GM18861 (cell line): Measurements from ENCODE around the gene SLC25A25.
"Not testable (repeated sequence)": the region's sequence is repeated elsewhere in the genome, so short reads cannot be mapped to it uniquely, and the experiment has no call there.

ENCODE experiments used
- ATAC-seq: cut with Tn5 transposase; IDR thresholded peaks from one replicate; pipeline ENCODE4 v1.9.1; 2021; ENCODE audit not compliant: unreplicated experiment

The SLC25A25 gene

GRCh38 chr9:128108269-128109049, 40.4 kb downstream of the SLC25A25 start:
- ATAC-seq: no peak

DNA sequence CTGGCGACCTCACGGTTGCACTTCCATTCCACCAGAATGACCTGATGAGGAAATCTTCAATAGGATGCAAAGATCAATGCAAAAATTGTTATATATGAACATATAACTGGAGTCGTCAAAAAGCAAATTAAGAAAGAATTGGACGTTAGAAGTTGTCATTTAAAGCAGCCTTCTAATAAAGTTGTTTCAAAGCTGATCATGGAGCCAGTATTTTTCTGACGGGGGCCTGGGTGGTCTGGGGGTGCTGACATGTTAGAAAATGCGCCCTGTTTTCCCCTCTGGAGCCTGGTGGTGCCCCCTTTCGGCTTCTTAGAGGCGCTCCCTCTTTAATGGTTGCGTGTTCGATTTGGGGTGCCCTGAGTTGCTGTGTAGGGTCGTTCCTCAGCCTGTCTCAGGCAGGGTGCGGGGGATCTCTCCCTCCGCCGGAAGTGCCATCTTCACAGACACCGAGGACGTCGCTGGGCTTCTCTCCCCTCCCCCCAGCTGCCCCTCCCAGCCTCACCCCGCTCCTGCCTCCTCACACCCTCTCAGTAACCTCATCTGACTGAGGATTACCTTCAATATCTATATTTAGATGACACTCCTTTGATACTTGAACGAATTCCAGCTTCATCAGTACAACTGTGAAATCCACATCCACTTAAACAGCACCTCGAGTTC, 41.1 kb downstream of the SLC25A25 start:
- no peak for ATAC-seq

DNA sequence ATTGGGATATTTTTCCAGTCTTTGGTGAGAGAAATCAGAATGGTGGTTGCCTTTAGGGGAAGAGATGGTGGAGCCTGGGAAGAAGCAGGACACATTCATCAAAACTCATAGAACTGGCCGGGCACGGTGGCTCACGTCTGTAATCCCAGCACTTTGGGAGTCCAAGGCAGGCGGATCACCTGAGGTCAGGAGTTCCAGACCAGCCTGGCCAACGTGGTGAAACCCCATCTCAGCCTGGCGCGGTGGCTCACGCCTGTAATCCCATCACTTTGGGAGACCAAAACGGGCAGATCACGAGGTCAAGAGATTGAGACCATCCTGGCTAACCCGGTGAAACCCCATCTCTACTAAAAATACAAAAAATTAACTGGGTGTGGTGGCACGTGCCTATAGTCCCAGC, 43.7 kb downstream of the SLC25A25 start:
- ATAC-seq: not testable (repeated sequence)

DNA sequence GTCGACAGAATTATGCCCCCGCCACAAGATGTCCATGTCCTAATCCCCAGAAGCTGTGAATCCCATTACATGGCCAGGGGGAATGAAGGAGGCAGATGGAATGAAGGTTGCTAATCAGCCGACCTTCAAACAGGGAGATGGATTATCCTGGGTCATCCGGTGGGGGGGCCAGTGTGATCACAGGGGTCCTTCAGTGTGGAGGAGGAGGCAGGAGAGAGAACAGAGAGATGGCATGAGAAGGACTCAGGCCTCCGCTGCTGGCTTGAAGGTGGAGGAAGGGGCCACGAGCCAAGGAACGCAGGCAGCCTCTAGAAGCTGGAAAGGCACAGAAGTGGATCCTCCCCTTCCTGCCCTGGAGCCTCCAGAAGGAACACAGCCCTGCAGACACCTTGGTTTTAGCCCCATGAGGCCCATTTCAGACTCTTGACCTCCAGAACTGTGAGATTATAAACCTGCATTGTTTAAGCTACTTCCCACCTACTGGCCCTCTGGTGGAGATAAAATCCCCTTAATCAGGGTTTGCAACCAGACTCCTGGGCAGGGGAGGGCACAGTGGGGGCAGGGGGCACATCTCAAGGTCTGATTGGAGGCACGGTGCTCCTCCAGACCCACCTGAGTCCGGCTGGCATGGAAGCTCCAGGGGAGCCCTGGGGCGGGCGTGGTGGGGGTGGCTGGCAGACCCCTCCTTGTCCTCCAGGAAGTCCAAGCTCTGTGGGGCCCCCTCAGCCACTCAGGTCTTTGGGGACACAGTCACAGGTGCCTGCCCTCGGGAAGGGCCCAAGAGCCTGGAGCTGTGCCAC, 45.7 kb downstream of the SLC25A25 start:
- no peak for ATAC-seq

DNA sequence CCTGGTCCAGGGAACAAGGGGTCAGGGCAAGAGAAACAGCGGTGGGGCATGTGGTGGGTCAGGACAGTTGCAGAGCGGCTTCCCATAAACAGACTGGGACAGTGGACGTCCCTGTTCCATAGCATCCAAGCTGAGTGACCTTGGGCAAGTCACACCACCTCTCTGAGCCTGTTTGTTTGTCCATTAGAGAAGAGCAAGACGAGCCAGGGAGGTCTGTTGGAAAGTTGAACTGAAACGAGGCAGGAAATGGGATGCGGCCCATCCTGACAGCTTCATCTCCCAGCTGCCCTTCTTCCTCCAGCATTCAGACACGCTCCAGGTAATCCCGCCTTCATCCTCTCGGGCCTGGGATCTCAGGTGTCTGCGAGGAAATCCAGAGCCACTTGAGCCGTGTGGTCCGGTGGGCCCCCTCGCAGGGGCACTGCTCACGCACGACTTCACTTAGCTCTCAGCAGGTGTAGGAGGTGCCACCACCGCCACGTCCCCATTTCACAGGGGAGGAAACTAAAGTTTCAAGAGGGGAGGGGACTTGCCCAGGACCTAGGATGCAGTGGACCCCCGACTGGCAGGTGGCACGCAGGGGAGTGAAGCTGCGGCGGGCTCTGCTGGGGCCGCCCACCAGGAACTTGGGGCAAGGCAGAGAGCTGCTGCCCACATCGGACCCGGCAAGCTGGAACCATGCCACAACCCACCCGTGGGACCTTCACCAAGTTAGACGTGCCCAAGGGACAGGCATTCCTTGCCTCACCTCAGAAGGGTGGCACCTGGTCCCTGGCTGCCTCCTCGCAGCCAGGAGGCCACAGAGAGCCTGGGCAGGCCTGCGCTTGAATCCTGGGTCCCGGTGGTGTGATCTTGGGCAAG, 46.5 kb downstream of the SLC25A25 start:
- no peak for ATAC-seq

GRCh38 chr9:128115187-128116103, 47.4 kb downstream of the SLC25A25 start:
- ATAC-seq: no peak

DNA sequence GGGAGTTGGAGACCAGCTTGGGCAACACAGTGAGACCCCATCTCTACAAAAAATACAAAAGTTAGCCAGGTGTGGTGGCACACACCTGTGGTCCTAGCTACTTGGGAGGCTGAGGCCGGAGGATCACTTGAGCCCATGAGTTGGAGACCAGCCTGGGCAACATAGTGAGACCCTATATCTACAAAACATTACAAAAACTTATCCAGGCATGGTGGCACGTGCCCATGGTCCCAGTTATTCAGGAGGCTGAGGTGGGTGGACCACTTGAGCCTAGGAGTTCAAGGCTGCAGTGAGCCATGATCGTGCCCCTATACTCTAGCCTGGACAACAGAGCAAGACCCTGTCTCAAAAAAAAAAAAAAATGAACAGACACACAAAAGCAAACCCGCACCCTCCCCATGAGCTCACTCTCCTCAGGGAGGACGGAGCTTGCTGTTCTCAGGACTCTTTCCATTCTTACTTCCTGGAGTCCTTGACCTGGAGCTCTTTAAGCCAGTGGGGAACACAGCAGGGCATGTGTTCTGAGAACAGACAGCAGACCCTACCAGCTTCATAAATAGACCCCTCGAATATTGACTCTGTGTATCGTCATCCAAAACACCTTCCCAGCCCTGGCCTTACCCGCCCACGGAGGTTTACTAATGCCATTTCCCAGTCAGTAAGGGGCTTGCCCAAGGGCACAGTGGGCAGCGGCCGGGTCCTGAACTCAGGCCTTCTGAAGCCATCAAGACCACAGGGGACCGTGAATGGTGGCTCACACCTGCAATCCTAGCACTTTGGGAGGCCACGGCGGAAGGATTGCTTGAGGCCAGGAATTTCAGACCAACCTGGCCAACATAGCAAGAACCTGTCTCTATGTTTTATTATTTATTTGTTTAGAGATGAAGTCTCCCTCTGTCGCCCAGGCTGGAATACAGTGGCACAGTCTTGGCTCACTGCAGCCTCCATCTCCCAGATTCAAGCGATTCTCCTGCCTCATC, 48.4 kb downstream of the SLC25A25 start:
- ATAC-seq: no peak

DNA sequence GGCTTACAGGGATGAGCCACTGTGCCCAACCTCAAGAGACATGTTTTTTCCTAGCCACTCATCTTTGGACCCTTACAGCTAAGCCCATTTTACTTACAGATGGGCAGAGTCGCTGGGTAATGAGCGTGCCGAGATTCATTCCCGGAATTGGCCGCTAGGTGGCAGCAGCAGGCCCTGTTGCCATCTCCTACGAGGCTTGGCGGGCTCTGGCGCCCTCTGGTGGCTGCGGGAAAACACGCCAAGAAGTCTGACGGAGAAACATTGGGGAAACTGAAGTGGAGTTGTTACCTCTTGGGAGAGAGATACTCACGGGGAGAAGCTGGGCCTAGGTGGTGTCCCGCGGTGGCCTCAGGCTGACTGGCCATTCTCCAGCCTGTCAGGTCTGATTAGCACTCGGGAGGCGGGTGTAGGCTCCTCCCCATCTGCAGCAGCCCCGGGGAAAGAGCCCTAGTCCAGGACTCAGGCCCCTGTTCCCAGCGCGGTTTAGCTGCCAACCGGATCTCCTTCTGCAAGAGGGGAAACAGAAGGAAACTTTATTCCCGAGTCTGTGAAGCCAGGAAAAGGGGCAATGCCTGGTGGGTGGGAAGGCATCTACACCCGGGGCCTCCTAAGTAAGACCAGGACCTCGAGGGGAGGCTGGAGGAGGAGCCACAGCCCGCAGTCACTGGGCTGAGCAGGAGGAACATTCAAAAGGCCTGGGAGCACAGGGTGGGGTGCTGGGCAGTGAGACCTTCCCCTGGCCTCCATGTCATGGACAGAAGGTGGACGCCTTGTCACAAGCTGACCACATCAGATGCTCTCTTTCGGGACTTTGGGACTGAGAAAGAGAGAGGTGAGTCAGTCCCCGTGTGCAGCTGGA, 49.8 kb downstream of the SLC25A25 start:
- ATAC-seq: no peak

DNA sequence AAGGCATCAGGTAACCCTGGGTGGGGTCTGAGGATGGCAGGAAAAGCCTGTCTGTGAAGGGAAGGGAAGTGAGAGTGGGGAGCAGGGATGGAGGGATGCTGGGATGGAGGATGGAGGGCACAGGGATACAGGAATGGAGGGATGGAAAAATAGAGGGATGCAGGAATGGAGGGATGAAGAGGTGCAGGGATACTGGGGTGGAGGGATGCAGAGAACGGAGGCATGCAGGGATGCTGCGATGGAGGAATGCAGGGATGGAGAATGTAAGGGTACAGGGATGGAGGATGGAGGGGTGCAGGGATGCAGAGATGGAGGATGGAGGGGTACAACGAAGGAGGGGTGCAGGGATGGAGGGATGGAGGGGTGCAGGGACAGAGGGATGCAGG, 50.4 kb downstream of the SLC25A25 start:
- no peak for ATAC-seq

GRCh38 chr9:128118971-128119665, 51.1 kb downstream of the SLC25A25 start:
- no peak for ATAC-seq

DNA sequence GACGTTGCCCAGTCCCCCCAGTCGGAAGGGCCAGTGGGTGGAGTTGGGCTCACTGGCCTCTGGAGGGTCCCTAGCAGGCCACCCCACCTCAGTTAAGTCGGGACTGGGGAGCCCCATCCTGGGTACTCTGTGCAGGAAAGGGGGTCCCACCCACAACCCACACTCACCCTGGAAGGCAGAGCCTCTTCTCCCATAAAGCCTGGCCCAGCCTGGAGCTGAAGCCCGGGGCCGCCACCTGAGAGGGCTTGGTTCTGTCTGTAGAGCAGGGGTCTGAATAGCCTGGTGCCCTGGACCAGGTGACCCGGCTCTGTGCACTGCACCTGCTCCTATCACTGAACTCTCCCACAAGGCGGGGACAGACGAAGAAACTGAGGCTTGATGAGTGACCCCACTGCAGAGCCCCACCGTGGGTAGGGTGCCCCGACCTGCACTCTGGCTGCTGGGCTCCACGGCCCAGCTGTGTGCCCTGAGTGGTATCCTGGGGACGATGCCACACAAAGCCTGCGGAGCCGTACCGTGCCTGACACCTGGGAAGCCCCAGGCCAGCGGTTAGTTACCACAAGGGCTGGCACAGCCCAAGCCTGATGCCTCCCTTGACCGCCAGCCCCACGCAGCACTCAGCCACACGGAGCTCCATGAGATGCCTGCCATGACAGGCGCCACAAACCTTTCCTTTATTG, 52.2 kb downstream of the SLC25A25 start:
- ATAC-seq: no peak

- ATAC-seq: no peak
These were observed 52.9 kb downstream of the SLC25A25 start for GRCh38 chr9:128120741-128121465.

DNA sequence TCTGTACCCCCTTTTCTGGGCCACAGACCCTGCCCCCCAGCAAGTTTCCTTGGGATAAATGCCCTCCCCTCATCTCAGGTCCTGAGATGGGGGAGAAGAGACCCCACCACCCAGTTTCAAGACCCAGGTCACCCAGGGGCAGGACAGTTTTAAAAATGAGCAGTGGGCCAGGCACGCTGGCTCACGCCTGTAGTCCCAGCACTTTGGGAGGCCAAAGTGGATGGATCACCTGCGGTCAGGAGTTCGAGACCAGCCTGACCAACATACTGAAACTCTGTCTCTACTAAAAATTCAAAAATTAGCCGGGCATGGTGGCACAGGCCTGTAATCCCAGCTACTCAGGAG, 53.4 kb downstream of the SLC25A25 start:
- ATAC-seq: no peak

GRCh38 chr9:128121924-128122808, 54.1 kb downstream of the SLC25A25 start:
- ATAC-seq: no peak

- ATAC-seq: no peak
These were observed 54.8 kb downstream of the SLC25A25 start for GRCh38 chr9:128122809-128123175.
